H1 (cell line): ENCODE data around the gene UHMK1. TPM values are rescaled to one million over a fixed set of nuclear protein-coding genes. Genes with fewer than 3 reads are reported as not detected.

Source experiments
- ASH2L ChIP-seq: fragments of 200-600, 300-600 bp; sonication (generic); IDR thresholded peaks from one replicate; pipeline ENCODE4 v1.7.1; 2017; ENCODE audit warnings: low read length
- ATF3 ChIP-seq: IDR thresholded peaks from 2 replicates; pipeline ENCODE4 v1.6.1; 2011; ENCODE audit warnings: low read depth, mild to moderate bottlenecking, low read length; ENCODE audit not compliant: insufficient read depth
- BCL11A ChIP-seq, 2 experiments: IDR thresholded peaks; one replicate each; pipeline ENCODE4 v1.6.1; 2011; ENCODE audit warnings: low read depth in 2 of 2, low read length in 2 of 2, mild to moderate bottlenecking in 2 of 2
- SP2 ChIP-seq: IDR thresholded peaks from 2 replicates; pipeline ENCODE4 v1.6.1; 2012; ENCODE audit warnings: mild to moderate bottlenecking, low read length, inconsistent platforms
- ZNF274 ChIP-seq: IDR thresholded peaks from 2 replicates; pipeline ENCODE4 v1.7.0; 2012; ENCODE audit warnings: low read length, borderline replicate concordance; ENCODE audit errors: extremely low read depth
- polyA plus RNA-seq, 7 experiments: library from polyadenylated mRNA; depleted of rRNA in 3 of 7; stranded (reverse) in 5 of 7; unstranded in 2 of 7; fragments of >200 nt in 5 of 7; fragments of 200-250 nt in 2 of 7; gene quantifications; 1 replicate in 5 of 7; 2 replicates in 1 of 7; 4 replicates in 1 of 7; pipeline versions ENCODE4 v1.2.1 to v1.2.3, GENCODE V29; 2011 to 2013; ENCODE audit warnings: missing spikeins in 2 of 7, mixed read lengths in 2 of 7
- total RNA-seq: library from RNA; stranded (reverse); fragmentation: NEBNext Ultra II Directional; extraction: Animal tissue kit (Norgen Biotek cat#: 25700); gene quantifications from 2 replicates; pipeline ENCODE4 v1.2.1, GENCODE V29; 2021

UHMK1 gene
- total and polyA plus RNA-seq, 2 of the 8 experiments (the other 6 are each of a cell fraction or from before 2014, with no cell fraction given), result 4.6 to 16.1 TPM

- no peak for TF ChIP-seq BCL11A (IDR thresholded peaks at IDR 0.05; ENCODE audit: low read depth in 2 of 2, low read length in 2 of 2)
- no peak for TF ChIP-seq ZNF274
- no peak for TF ChIP-seq ATF3
- no peak for TF ChIP-seq ASH2L
- no peak for TF ChIP-seq SP2
- TF ChIP-seq, all 59 proteins: peak for 0
These were observed 75.5 kb downstream of the UHMK1 start (continued) for GRCh38 chr1:162573136-162573535.
